HepG2 (cell line): ENCODE measurements around the gene C1orf35. TPM values are rescaled to one million over a fixed set of nuclear protein-coding genes. Genes with fewer than 3 reads are reported as not detected.

Source experiments
- ATAC-seq: fragments of 200-7000 bp; cut with Tn5 transposase; 3 replicates; pipeline ENCODE4 v1.9.1; 2020; ENCODE audit warnings: mild to moderate bottlenecking, moderate library complexity
- BruUV-seq: library from RNA; stranded (reverse); fragments of 400-500 nt; replicated peaks from 2 replicates; lab custom pipeline; 2021; lab: Mats Ljungman, UMichigan
- CTCF ChIA-PET: fragments of 300-600 bp; formaldehyde crosslinking; extraction: SDS; loops from one replicate; lab custom pipeline; 2021; ENCODE audit warnings: low total read pairs, inconsistent platforms, low intra/inter-chr PET ratio; lab: Yijun Ruan, JAX
- POLR2A ChIA-PET: fragments of 350-600 bp; sonication (Branson Sonifier 250); formaldehyde crosslinking; loops from one replicate; lab custom pipeline; 2020; ENCODE audit warnings: antibody characterized with exemption, inconsistent platforms; lab: Yijun Ruan, JAX
- DNase-seq: peaks from one replicate; pipeline ENCODE4 v3.0.0-alpha.2; 2015; ENCODE audit warnings: low spot score
- FAIRE-seq: peaks from 3 replicates; lab custom pipeline; 2011; peaks lifted over from hg19 to GRCh38; lab: Jason Lieb, UNC
- H2AFZ ChIP-seq: one replicate; pipeline ENCODE4 v1.6.1; 2011; ENCODE audit warnings: low read length, inconsistent platforms
- H3K27ac ChIP-seq: fragments of 300-600 bp; 3 replicates; pipeline ENCODE4 v1.8.0; 2011; ENCODE audit warnings: mixed run types, mild to moderate bottlenecking, mixed read lengths, low read length, inconsistent platforms; ENCODE audit not compliant: insufficient read depth; ENCODE audit errors: extremely low read length
- H3K27me3 ChIP-seq, 2 experiments: fragments of 200-600 bp in 1 of 2; 2 replicates in 1 of 2; 3 replicates in 1 of 2; pipeline versions ENCODE4 v1.6.0 to v1.8.0; 2011; ENCODE audit warnings: low read length in 2 of 2, mild to moderate bottlenecking in 2 of 2, moderate library complexity in 2 of 2, inconsistent platforms in 1 of 2; ENCODE audit not compliant: insufficient read depth in 2 of 2, control insufficient read depth in 1 of 2
- H3K36me3 ChIP-seq, 2 experiments: fragments of 200-600 bp in 1 of 2; replicated peaks in 1 of 2; 2 replicates in 1 of 2; 3 replicates in 1 of 2; pipeline versions ENCODE4 v1.5.1 to v1.8.0; 2011; ENCODE audit warnings: low read length in 2 of 2, inconsistent platforms in 1 of 2; ENCODE audit not compliant: insufficient read depth in 2 of 2, control insufficient read depth in 1 of 2
- H3K4me1 ChIP-seq: 2 replicates; pipeline ENCODE4 v1.5.1; 2012; ENCODE audit warnings: low read length, inconsistent platforms; ENCODE audit not compliant: insufficient read depth
- H3K4me2 ChIP-seq: 2 replicates; pipeline ENCODE4 v1.6.0; 2011; ENCODE audit warnings: low read depth, low read length, inconsistent platforms
- H3K4me3 ChIP-seq, 3 experiments: fragments of 200-600 bp in 1 of 3; sonication (generic), shearing (Covaris generic) in 1 of 3; replicated peaks in 1 of 3; 2 replicates each; pipeline ENCODE4 v1.5.1; 2011 to 2016; ENCODE audit warnings: low read length in 3 of 3, inconsistent platforms in 2 of 3, low read depth in 2 of 3, mild to moderate bottlenecking in 2 of 3, control low read depth in 1 of 3, mixed read lengths in 1 of 3; ENCODE audit not compliant: insufficient read depth in 1 of 3
- H3K79me2 ChIP-seq: one replicate; pipeline ENCODE4 v1.6.1; 2011; ENCODE audit warnings: low read length, inconsistent platforms; ENCODE audit not compliant: insufficient read depth
- H3K9ac ChIP-seq: 2 replicates; pipeline ENCODE4 v1.6.0; 2011; ENCODE audit warnings: mild to moderate bottlenecking, low read depth, low read length, inconsistent platforms; ENCODE audit not compliant: insufficient read depth
- H3K9me3 ChIP-seq: 2 replicates; pipeline ENCODE4 v1.5.1; 2012; ENCODE audit warnings: mild to moderate bottlenecking, low read length
- H4K20me1 ChIP-seq: 2 replicates; pipeline ENCODE4 v1.6.0; 2011; ENCODE audit warnings: inconsistent platforms, mild to moderate bottlenecking, low read length, moderate library complexity; ENCODE audit not compliant: insufficient read depth
- CBX5 ChIP-seq: sonication (generic); formaldehyde crosslinking; IDR thresholded peaks from 2 replicates; pipeline ENCODE4 v1.4.0; 2020; ENCODE audit warnings: missing genetic modification reagents, borderline replicate concordance
- MLXIP ChIP-seq: sonication (generic); formaldehyde crosslinking; IDR thresholded peaks from 2 replicates; pipeline ENCODE4 v1.9.0; 2021; ENCODE audit warnings: missing genetic modification reagents, borderline replicate concordance
- ZBTB38 ChIP-seq: sonication (generic); formaldehyde crosslinking; IDR thresholded peaks from 2 replicates; pipeline ENCODE4 v1.5.1; 2020; ENCODE audit warnings: mild to moderate bottlenecking, missing genetic modification reagents
- ZFAT ChIP-seq: sonication (generic); formaldehyde crosslinking; conservative IDR thresholded peaks from 2 replicates; pipeline ENCODE4 v1.8.1; 2023; ENCODE audit warnings: missing genetic modification reagents, inconsistent platforms
- ZNF350 ChIP-seq: sonication (generic); formaldehyde crosslinking; IDR thresholded peaks from 2 replicates; pipeline ENCODE4 v1.4.0; 2020; ENCODE audit warnings: mild to moderate bottlenecking, low read depth, missing genetic modification reagents, borderline replicate concordance
- ZNF354B ChIP-seq: sonication (generic); formaldehyde crosslinking; IDR thresholded peaks from 2 replicates; pipeline ENCODE4 v1.8.0; 2022; ENCODE audit warnings: mild to moderate bottlenecking, missing genetic modification reagents
- ZNF362 ChIP-seq: sonication (generic); formaldehyde crosslinking; IDR thresholded peaks from 2 replicates; pipeline ENCODE4 v1.4.0; 2020; ENCODE audit warnings: missing genetic modification reagents, mild to moderate bottlenecking, borderline replicate concordance
- ZNF746 ChIP-seq: sonication (generic); formaldehyde crosslinking; IDR thresholded peaks from 2 replicates; pipeline ENCODE4 v1.8.0; 2022; ENCODE audit warnings: mild to moderate bottlenecking, missing genetic modification reagents
- WGBS: methylation state at CpG from one replicate; pipeline ENCODE4 v1.1.6; 2017; ENCODE audit warnings: low lambda C conversion rate; 5-methylcytosine and 5-hydroxymethylcytosine counted together
- in situ Hi-C: cut with HindIII; loops from 2 replicates; pipeline ENCODE4 v1.10.0; 2017; ENCODE audit warnings: low pct_unique_long_range_greater_than_20kb; ENCODE audit not compliant: extremely low pct_ligation_motif_present
- intact Hi-C: fragments of 100-400 bp; cut with micrococcal nuclease; formaldehyde crosslinking; loops from one replicate; pipeline ENCODE4 v1.10.0; 2022; ENCODE audit not compliant: unreplicated experiment
- polyA plus RNA-seq, 8 experiments: library from polyadenylated mRNA; depleted of rRNA in 3 of 8; stranded (reverse) in 7 of 8; unstranded in 1 of 8; fragments of >200 nt; fragmentation: Illumina TruSeq in 4 of 8; extraction: Trizol in 4 of 8; gene quantifications; 2 replicates each; pipeline versions ENCODE4 v1.2.1 to v1.2.3, GENCODE V29; 2011 to 2016; ENCODE audit warnings: low read depth in 4 of 8, missing spikeins in 1 of 8, mixed read lengths in 1 of 8; ENCODE audit not compliant: insufficient read depth in 1 of 8
- total RNA-seq, 5 experiments: library from RNA; depleted of rRNA; stranded (reverse); fragments of >200 nt; fragmentation: Illumina TruSeq; extraction: Trizol; gene quantifications; 2 replicates each; pipeline ENCODE4 v1.2.3, GENCODE V29; 2016; ENCODE audit warnings: low read depth in 1 of 5

The C1orf35 gene
- total and polyA plus RNA-seq, 2 of the 13 experiments (the other 11 are each of a cell fraction or from before 2014, with no cell fraction given), result 8.1 to 19.3 TPM

GRCh38 chr1:228062812-228063211 lies 40.3 kb downstream of the C1orf35 start:
- no peak overlapping the region for H3K4me2 ChIP-seq
- no peak overlapping the region for H3K9ac ChIP-seq
- no peaks in the 10 kb centered on the region for H3K36me3 ChIP-seq
- TF ChIP-seq ZBTB38 (CRISPR knock-in tag), result no peak
- no peak for TF ChIP-seq ZFAT (CRISPR knock-in tag)
- TF ChIP-seq ZNF354B (CRISPR knock-in tag), result no peak
- no peak for TF ChIP-seq CBX5
- no peak for TF ChIP-seq ZNF746 (CRISPR knock-in tag)
- TF ChIP-seq ZNF362, result no peak
- TF ChIP-seq ZNF350 (CRISPR knock-in tag), result no peak
- no peak for TF ChIP-seq MLXIP (CRISPR knock-in tag)
- WGBS, result 8% methylated on average over 4 of the region's 4 CpGs
- no peak overlapping the region for H2AFZ ChIP-seq
- ChIA-PET POLR2A (no interaction called here), CTCF (no interaction called here)
- FAIRE-seq, result no peak
- no peak for DNase-seq
- in situ Hi-C loops, result no loop called here
- peaks cover 8 to 45% of the 10 kb centered on the region in 2 experiments; a peak in 4 of 5 replicates for H3K27me3 ChIP-seq
- no peak overlapping the region for H3K4me3 ChIP-seq
- H3K27ac ChIP-seq, result no peak overlapping the region
- H3K4me1 ChIP-seq, result no peaks in the 10 kb centered on the region
- no TSS peak for BruUV-seq
- ATAC-seq, result peak; percentile 52
- no peaks in the 10 kb centered on the region for H3K9me3 ChIP-seq
- no peaks in the 10 kb centered on the region for H4K20me1 ChIP-seq
- no peaks in the 10 kb centered on the region for H3K79me2 ChIP-seq
- intact Hi-C loops, result no loop called here
